HUES64 (cell line): ENCODE results near the gene GPR162.
A peak's percentile ranks its signal among the peaks of the same experiment; 100 is the strongest.

Experiments
- H3K27ac ChIP-seq: 2 replicates; pipeline ENCODE4 v1.7.0; 2013; ENCODE audit warnings: low read depth, low read length, inconsistent platforms
- H3K27me3 ChIP-seq: 2 replicates; pipeline ENCODE4 v1.6.1; 2013; ENCODE audit warnings: mild to moderate bottlenecking, low read length; ENCODE audit not compliant: insufficient read depth
- H3K36me3 ChIP-seq: 2 replicates; pipeline ENCODE4 v1.6.1; 2013; ENCODE audit warnings: mild to moderate bottlenecking, low read length; ENCODE audit not compliant: insufficient read depth
- H3K4me1 ChIP-seq: 2 replicates; pipeline ENCODE4 v1.6.1; 2013; ENCODE audit warnings: mild to moderate bottlenecking, low read length, moderate library complexity; ENCODE audit not compliant: insufficient read depth
- H3K4me3 ChIP-seq: 2 replicates; pipeline ENCODE4 v1.5.1; 2013; ENCODE audit warnings: mild to moderate bottlenecking, low read length, moderate library complexity
- H3K9ac ChIP-seq: 2 replicates; pipeline ENCODE4 v1.6.1; 2013; ENCODE audit warnings: mild to moderate bottlenecking, low read depth, low read length
- H3K9me3 ChIP-seq: 2 replicates; pipeline ENCODE4 v1.6.1; 2013; ENCODE audit warnings: low read depth, low read length; ENCODE audit not compliant: insufficient read depth
- WGBS: fragments of 150-250, 120-280 bp; methylation state at CpG from one replicate; pipeline ENCODE4 v1.1.7; 2013; ENCODE audit warnings: missing lambda C conversion rate; 5-methylcytosine and 5-hydroxymethylcytosine counted together

GPR162 gene

DNA sequence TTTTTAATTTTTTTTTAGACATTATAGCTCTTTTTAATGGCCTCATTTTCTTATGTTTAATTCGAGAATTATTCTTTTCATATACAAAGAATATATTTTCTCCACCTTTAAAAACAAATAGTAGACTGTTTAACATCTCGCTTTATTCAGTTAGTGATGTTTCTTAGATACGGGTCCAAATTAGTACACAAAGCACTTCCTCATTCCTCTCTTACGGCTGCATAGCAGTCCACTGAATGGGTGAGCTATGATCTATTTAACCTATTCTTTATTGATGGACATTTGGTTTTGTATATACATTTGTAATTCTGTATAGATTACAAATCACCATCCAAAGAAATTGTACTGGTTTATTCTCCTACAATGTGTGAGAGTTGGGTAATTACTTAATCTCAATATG, 8.3 kb upstream of the GPR162 start:
- Histone ChIP-seq H3K27me3 (0 out of 2 replicates have a peak, but pooled peaks cover 3% of the 10 kb centered on the region), H3K9ac (no peak overlapping the region), H3K36me3 (no peaks in the 10 kb centered on the region), H3K27ac (no peak overlapping the region), H3K9me3 (no peaks in the 10 kb centered on the region), H3K4me3 (no peak overlapping the region), H3K4me1 (peaks cover 14% of the 10 kb centered on the region)
- WGBS: 100% methylated on average over 1 of the region's 4 CpGs

DNA sequence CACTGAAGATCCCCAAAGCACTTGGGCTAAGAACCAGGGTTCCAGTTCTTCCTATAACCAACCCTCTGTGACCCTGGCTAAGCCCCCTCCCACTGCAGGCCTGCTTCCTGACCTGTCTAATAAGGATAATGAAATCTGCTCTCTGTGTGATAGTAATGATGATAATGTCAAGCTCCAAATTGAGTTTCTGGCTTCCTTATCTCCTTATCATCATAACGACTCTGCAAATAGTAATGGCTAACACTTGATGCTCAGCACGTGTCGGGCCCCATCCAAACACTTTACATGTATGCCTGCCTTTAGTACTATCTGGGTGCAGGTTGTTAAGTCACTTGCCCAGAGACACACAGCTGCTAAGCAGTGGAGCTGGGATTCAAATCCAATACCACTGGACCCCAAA, 5.0 kb upstream of the GPR162 start:
- Histone ChIP-seq H3K9me3 (no peaks in the 10 kb centered on the region), H3K36me3 (no peaks in the 10 kb centered on the region), H3K27ac (no peak overlapping the region), H3K4me3 (no peak overlapping the region), H3K27me3 (peaks cover 12% of the 10 kb centered on the region), H3K9ac (no peak overlapping the region), H3K4me1 (peaks cover 28% of the 10 kb centered on the region)
- 86% methylated on average over 3 of the region's 3 CpGs for WGBS

DNA sequence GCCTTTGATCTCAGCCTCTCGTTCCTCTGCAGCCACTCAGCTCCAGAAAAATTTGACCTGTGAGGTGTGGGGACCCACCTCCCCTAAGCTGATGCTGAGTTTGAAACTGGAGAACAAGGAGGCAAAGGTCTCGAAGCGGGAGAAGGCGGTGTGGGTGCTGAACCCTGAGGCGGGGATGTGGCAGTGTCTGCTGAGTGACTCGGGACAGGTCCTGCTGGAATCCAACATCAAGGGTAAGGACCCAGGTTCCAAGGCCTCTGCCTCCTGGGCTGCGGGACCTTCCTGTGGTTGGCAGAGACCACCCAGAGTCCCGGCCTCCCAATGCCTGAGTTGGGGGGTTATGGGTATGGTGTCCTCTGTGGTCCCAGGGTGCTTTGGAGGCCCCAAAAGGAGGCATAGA, 4.5 kb upstream of the GPR162 start:
- Histone ChIP-seq H3K27me3 (peaks cover 16% of the 10 kb centered on the region), H3K36me3 (no peaks in the 10 kb centered on the region), H3K9me3 (no peaks in the 10 kb centered on the region), H3K27ac (no peak overlapping the region), H3K4me1 (peaks cover 31% of the 10 kb centered on the region), H3K4me3 (no peak overlapping the region), H3K9ac (no peak overlapping the region)
- 88% methylated on average over 8 of the region's 8 CpGs for WGBS

DNA sequence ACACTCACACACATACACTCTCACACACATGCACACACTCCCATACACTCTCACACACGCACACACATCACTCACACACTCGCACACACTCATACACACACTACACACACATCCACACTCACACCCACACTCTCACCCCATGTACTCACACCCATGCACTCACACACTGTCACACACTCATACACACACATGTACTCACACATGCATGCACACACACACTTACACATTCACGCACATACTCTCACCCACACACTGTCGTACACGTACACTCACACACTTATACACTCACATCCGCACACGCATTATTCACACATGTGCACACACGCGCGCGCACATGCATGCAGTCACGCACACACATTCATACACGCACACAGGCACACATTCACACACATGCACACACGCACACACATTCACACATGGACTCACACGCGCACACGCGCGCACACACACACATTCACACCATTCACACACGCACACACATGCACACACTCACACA, 3.9 kb upstream of the GPR162 start:
- WGBS: 90% methylated on average over 20 of the region's 20 CpGs
- H3K27me3 ChIP-seq: peaks cover 19% of the 10 kb centered on the region
- no peak overlapping the region for H3K4me3 ChIP-seq
- H3K9ac ChIP-seq: no peak overlapping the region
- H3K4me1 ChIP-seq: peaks cover 36% of the 10 kb centered on the region
- H3K9me3 ChIP-seq: no peaks in the 10 kb centered on the region
- no peak overlapping the region for H3K27ac ChIP-seq
- H3K36me3 ChIP-seq: no peaks in the 10 kb centered on the region

DNA sequence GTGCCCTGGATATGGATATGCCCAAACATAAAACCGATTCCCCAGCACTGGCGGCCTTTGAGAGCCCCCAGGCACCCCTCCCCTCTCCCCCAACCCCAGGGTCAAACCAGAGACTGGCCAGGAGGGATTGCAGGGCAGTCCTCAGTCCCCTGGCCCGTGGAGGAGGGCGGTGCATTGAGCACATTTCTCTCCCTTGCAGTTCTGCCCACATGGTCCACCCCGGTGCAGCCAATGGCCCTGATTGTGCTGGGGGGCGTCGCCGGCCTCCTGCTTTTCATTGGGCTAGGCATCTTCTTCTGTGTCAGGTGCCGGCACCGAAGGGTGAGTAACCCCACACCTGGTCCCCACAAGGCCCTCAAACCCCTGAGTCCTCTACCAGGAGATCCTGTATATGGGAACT, 3.4 kb upstream of the GPR162 start:
- H3K9me3 ChIP-seq: no peaks in the 10 kb centered on the region
- peaks cover 24% of the 10 kb centered on the region for H3K27me3 ChIP-seq
- peak overlapping the region; percentile 5; the same call in 1 of the 2 replicates for H3K4me3 ChIP-seq
- no peaks in the 10 kb centered on the region for H3K36me3 ChIP-seq
- no peak overlapping the region; the same call in 1 of the 2 replicates for H3K27ac ChIP-seq
- H3K9ac ChIP-seq: no peak overlapping the region
- 60% methylated on average over 10 of the region's 10 CpGs for WGBS
- H3K4me1 ChIP-seq: peaks cover 42% of the 10 kb centered on the region

DNA sequence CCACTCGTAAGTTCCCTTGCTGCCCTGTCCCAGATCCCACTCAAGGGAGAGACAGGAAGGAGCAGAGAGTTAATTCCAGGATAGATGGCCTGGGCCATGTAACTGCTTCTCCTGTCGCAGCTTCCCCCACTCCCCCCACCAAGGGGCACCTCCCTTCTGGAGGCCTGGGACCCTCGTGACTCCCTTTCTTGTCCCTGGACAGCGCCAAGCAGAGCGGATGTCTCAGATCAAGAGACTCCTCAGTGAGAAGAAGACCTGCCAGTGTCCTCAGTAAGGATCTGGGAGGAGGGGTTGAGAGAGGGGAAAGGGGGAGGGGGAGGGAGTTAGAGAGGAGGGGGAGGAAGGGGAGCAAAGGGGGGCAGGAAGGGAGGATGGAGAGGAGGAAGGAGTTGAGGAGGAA, 3.0 kb upstream of the GPR162 start:
- no peaks in the 10 kb centered on the region for H3K36me3 ChIP-seq
- no peaks in the 10 kb centered on the region for H3K9me3 ChIP-seq
- H3K27ac ChIP-seq: no peak overlapping the region; the same call in 1 of the 2 replicates
- H3K9ac ChIP-seq: no peak overlapping the region
- H3K4me1 ChIP-seq: peaks cover 44% of the 10 kb centered on the region
- peak overlapping the region; percentile 5; the same call in 1 of the 2 replicates for H3K4me3 ChIP-seq
- peaks cover 24% of the 10 kb centered on the region for H3K27me3 ChIP-seq
- 72% methylated on average over 5 of the region's 5 CpGs for WGBS

DNA sequence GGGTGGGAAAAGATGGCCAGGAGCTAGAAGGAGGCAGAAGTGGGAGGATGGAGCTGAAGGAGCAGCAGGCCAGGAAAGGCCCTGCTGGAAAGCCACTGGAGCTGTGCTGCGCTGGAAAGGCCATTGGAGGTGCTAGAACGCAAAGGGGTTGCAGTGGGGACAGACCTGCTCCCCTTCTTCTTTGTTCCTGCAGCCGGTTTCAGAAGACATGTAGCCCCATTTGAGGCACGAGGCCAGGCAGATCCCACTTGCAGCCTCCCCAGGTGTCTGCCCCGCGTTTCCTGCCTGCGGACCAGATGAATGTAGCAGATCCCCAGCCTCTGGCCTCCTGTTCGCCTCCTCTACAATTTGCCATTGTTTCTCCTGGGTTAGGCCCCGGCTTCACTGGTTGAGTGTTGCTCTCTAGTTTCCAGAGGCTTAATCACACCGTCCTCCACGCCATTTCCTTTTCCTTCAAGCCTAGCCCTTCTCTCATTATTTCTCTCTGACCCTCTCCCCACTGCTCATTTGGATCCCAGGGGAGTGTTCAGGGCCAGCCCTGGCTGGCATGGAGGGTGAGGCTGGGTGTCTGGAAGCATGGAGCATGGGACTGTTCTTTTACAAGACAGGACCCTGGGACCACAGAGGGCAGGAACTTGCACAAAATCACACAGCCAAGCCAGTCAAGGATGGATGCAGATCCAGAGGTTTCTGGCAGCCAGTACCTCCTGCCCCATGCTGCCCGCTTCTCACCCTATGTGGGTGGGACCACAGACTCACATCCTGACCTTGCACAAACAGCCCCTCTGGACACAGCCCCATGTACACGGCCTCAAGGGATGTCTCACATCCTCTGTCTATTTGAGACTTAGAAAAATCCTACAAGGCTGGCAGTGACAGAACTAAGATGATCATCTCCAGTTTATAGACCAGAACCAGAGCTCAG, 2.3 kb upstream of the GPR162 start:
- Histone ChIP-seq H3K9ac (no peak overlapping the region), H3K27ac (no peak overlapping the region), H3K27me3 (peaks cover 29% of the 10 kb centered on the region), H3K4me3 (no peak overlapping the region), H3K4me1 (peaks cover 44% of the 10 kb centered on the region), H3K36me3 (no peaks in the 10 kb centered on the region), H3K9me3 (no peaks in the 10 kb centered on the region)
- WGBS: 71% methylated on average over 13 of the region's 13 CpGs

- no peak overlapping the region; the same call in 1 of the 2 replicates for H3K4me3 ChIP-seq
These were observed 1.5 kb upstream of the GPR162 start for GRCh38 chr12:6820166-6820565.

DNA sequence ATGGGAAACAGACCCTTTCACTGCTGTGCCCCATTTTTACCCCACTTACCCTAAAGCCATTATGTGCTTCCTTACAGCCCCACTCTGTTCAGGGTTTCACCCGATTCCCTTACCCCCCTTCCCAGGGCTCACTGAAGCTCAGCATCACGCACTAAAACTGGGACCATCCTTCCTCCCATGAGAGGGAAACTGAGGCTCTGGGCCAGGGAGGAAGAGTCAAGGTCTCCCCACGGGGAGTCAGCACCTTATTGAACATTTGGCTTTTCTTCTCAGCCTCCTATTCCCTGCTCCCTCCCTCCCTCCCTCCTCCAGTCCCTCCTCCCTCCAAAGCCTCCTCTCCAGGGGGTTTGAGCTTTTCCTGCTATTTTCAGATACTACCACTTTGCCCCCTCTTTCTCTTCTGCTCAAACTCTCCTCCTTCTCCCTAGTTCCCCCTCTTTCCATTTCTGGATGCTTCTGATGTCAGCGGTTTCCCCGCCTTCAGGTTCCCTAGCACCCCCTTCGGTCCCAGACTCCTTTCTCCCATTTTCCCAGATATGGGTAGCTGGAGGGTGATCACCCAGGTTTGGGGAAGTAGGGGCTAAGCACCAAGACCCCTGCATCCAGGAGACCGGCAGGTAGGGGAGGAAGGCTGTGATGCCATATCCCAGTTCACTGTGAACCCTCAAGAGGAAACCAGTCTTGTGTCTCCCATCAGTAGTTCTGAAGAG, 960 bp downstream of the GPR162 start:
- H3K27me3 ChIP-seq: peaks cover 35% of the 10 kb centered on the region
- peak overlapping the region; percentile 66 for H3K4me3 ChIP-seq
- no peaks in the 10 kb centered on the region for H3K36me3 ChIP-seq
- WGBS: 36% methylated on average over 6 of the region's 7 CpGs
- H3K9me3 ChIP-seq: no peaks in the 10 kb centered on the region
- H3K9ac ChIP-seq: no peak overlapping the region
- peaks cover 48% of the 10 kb centered on the region for H3K4me1 ChIP-seq
- H3K27ac ChIP-seq: no peak overlapping the region

More at GRCh38 chr12:6820166-6820565, 1.5 kb upstream of the GPR162 start:
- no peaks in the 10 kb centered on the region for H3K36me3 ChIP-seq
- WGBS: 68% methylated on average over 5 of the region's 5 CpGs
- H3K27me3 ChIP-seq: peaks cover 35% of the 10 kb centered on the region
- H3K9me3 ChIP-seq: no peaks in the 10 kb centered on the region
- H3K9ac ChIP-seq: no peak overlapping the region
- H3K4me1 ChIP-seq: peaks cover 44% of the 10 kb centered on the region
- H3K27ac ChIP-seq: no peak overlapping the region

DNA sequence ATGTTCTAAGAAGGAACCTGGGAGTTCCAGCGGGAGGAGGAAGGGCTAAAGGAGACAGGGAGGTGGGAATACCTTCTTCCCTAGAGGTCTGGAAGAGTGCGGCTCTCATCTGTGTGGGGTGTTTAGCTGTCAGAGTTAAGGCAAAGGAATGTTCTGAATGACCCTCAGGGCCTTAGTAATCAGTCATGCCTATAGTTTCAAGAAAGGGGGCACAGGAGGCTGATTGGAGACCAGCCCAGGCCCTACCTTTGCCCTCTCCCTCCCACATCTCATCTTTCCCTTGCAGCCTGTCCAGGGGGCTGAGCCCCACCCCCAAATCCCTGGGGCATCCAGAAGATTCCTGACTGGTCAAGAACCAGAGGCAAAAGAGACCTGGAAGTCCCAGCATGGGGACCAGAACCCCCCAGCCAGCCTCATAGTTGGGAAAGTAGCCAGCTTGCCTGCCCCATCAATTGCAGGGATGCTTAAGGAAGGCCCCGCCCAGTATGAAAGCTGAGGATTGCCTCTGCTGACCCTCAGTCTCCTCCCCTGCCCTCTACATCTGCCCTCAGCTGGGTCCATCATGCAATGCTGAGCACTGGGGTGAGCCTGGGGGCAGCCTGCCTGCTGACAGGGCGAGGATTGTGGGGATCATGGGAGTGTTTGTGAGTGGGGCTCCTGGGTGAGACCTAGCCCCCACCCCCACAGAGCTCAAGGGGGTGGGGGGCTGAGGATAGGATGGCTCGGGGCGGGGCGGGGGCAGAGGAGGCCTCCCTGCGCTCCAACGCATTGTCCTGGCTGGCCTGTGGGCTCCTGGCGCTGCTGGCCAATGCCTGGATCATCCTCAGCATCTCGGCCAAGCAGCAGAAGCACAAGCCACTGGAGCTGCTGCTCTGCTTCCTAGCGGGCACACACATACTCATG, 1.8 kb downstream of the GPR162 start:
- H3K36me3 ChIP-seq: no peaks in the 10 kb centered on the region
- H3K9ac ChIP-seq: no peak overlapping the region
- H3K9me3 ChIP-seq: no peaks in the 10 kb centered on the region
- no peak overlapping the region for H3K27ac ChIP-seq
- peaks cover 35% of the 10 kb centered on the region for H3K27me3 ChIP-seq
- 65% methylated on average over 11 of the region's 12 CpGs for WGBS
- H3K4me1 ChIP-seq: peaks cover 47% of the 10 kb centered on the region
- H3K4me3 ChIP-seq: no peak overlapping the region
